B cell (primary cell): ENCODE results near the gene MPND. TPM values are rescaled to one million over a fixed set of nuclear protein-coding genes. Genes with fewer than 3 reads are reported as not detected.

ENCODE experiments used
- ATAC-seq: fragments of 200-7000 bp; cut with Tn5 transposase; one replicate; pipeline ENCODE4 v1.10.0; 2021; ENCODE audit warnings: low read depth, mild to moderate bottlenecking, moderate number of reproducible peaks, moderate library complexity
- CTCF ChIA-PET: fragments of 350-600 bp; sonication (Branson Sonifier 250); formaldehyde crosslinking; loops from one replicate; lab custom pipeline; 2021; ENCODE audit warnings: antibody characterized with exemption, inconsistent platforms; lab: Charles Lee
- POLR2A ChIA-PET: fragments of 350-600 bp; sonication (Branson Sonifier 250); formaldehyde crosslinking; loops from one replicate; lab custom pipeline; 2021; ENCODE audit warnings: antibody characterized with exemption; lab: Charles Lee
- DNase-seq: peaks from one replicate; pipeline ENCODE4 v3.0.0; 2013
- H2AFZ ChIP-seq: 2 replicates; pipeline ENCODE4 v1.6.1; 2012; ENCODE audit warnings: mild to moderate bottlenecking, low read depth, low read length; ENCODE audit not compliant: insufficient read depth, poor library complexity, severe bottlenecking
- H3K27ac ChIP-seq, 2 donors: 1 replicate in 1 of 2; 2 replicates in 1 of 2; pipeline ENCODE4 v1.5.1; 2012 to 2013; ENCODE audit warnings: low read length in 2 of 2, mild to moderate bottlenecking in 2 of 2, moderate library complexity in 1 of 2
- H3K27me3 ChIP-seq, 4 experiments: fragments of 200-600 bp in 1 of 4; sonication (generic) in 1 of 4; replicated peaks in 1 of 4; 1 replicate in 2 of 4; 2 replicates in 2 of 4; pipeline versions ENCODE4 v1.6.1 to v1.7.0; 2013 to 2016; ENCODE audit warnings: low read length in 3 of 4, mild to moderate bottlenecking in 2 of 4, mixed read lengths in 1 of 4, moderate library complexity in 1 of 4; ENCODE audit not compliant: insufficient read depth in 4 of 4, control insufficient read depth in 3 of 4; ENCODE audit errors: control extremely low read depth in 1 of 4
- H3K36me3 ChIP-seq, 2 experiments: replicated peaks in 1 of 2; 1 replicate in 1 of 2; 2 replicates in 1 of 2; pipeline versions ENCODE4 v1.6.1 to v1.7.1; 2013; ENCODE audit warnings: low read length in 1 of 2; ENCODE audit not compliant: insufficient read depth in 2 of 2, control insufficient read depth in 1 of 2; ENCODE audit errors: control extremely low read depth in 1 of 2, extremely low read depth in 1 of 2
- H3K4me1 ChIP-seq, 2 donors: fragments of 200-600 bp in 1 of 2; sonication (generic) in 1 of 2; 1 replicate in 1 of 2; 2 replicates in 1 of 2; pipeline versions ENCODE4 v1.5.1 to v1.6.1; 2013 to 2017; ENCODE audit warnings: low read length in 2 of 2; ENCODE audit not compliant: control insufficient read depth in 2 of 2, insufficient read depth in 2 of 2
- H3K4me2 ChIP-seq: replicated peaks from 2 replicates; pipeline ENCODE3; 2012; ENCODE audit warnings: mild to moderate bottlenecking, low read depth, low read length; ENCODE audit not compliant: poor library complexity, severe bottlenecking
- H3K4me3 ChIP-seq, 5 experiments: fragments of 200-600 bp in 1 of 5; sonication (generic) in 1 of 5; 1 replicate in 3 of 5; 2 replicates in 2 of 5; pipeline versions ENCODE4 v1.5.1 to v1.7.0; 2011 to 2016; ENCODE audit warnings: low read length in 4 of 5, mild to moderate bottlenecking in 4 of 5, low read depth in 2 of 5, control low read depth in 1 of 5, moderate library complexity in 1 of 5; ENCODE audit not compliant: insufficient read depth in 1 of 5; ENCODE audit errors: control extremely low read depth in 1 of 5, extremely low read depth in 1 of 5
- H3K79me2 ChIP-seq: fragments of 200-600 bp; sonication (generic); one replicate; pipeline ENCODE4 v1.6.0; 2016; ENCODE audit warnings: low read length; ENCODE audit not compliant: control insufficient read depth, insufficient read depth
- H3K9ac ChIP-seq: fragments of 200-600 bp; sonication (generic); 2 replicates; pipeline ENCODE4 v1.6.1; 2017; ENCODE audit warnings: mild to moderate bottlenecking, low read length, moderate library complexity
- H3K9me3 ChIP-seq, 3 donors: one replicate each; pipeline versions ENCODE4 v1.6.1 to v1.7.1; 2013; ENCODE audit warnings: low read length in 2 of 3; ENCODE audit not compliant: control insufficient read depth in 2 of 3, insufficient read depth in 1 of 3; ENCODE audit errors: control extremely low read depth in 1 of 3
- H4K20me1 ChIP-seq: 2 replicates; pipeline ENCODE4 v1.6.0; 2012; ENCODE audit warnings: mild to moderate bottlenecking, low read length; ENCODE audit not compliant: insufficient read depth, control insufficient read depth, poor library complexity, severe bottlenecking
- H3K27ac Mint-ChIP-seq: one replicate; pipeline ENCODE4 v1.8.0; 2021; ENCODE audit warnings: mixed read lengths
- H3K27me3 Mint-ChIP-seq: one replicate; pipeline ENCODE4 v1.8.0; 2021; ENCODE audit warnings: mixed read lengths
- H3K4me1 Mint-ChIP-seq: one replicate; pipeline ENCODE4 v1.8.0; 2021; ENCODE audit warnings: mixed read lengths
- H3K4me3 Mint-ChIP-seq: one replicate; pipeline ENCODE4 v1.8.0; 2021; ENCODE audit warnings: mixed read lengths
- H3K9me3 Mint-ChIP-seq: one replicate; pipeline ENCODE4 v1.8.0; 2022; ENCODE audit warnings: mixed read lengths; ENCODE audit not compliant: insufficient read depth
- EZH2 ChIP-seq: IDR thresholded peaks from 2 replicates; pipeline ENCODE4 v1.6.1; 2012; ENCODE audit warnings: borderline replicate concordance, low read depth, mild to moderate bottlenecking, moderate library complexity, low read length; ENCODE audit not compliant: insufficient read depth, poor library complexity, severe bottlenecking
- whole genome bisulfite sequencing: methylation state at CpG from one replicate; pipeline ENCODE4 v1.1.5; 2013; ENCODE audit warnings: missing lambda C conversion rate; ENCODE audit not compliant: insufficient coverage; 5-methylcytosine and 5-hydroxymethylcytosine counted together
- intact Hi-C: fragments of 100-400 bp; cut with micrococcal nuclease; formaldehyde crosslinking; loops from one replicate; pipeline ENCODE4 v1.10.0; 2022
- polyA plus RNA-seq: library from polyadenylated mRNA; depleted of rRNA; stranded (reverse); fragments of >200 nt; gene quantifications from 2 replicates; pipeline ENCODE4 v1.2.3, GENCODE V29; 2012
- total RNA-seq, 2 donors: library from RNA; stranded (reverse); fragments of 120-200 nt in 1 of 2; gene quantifications; 1 replicate in 1 of 2; 2 replicates in 1 of 2; pipeline versions ENCODE4 v1.2.3 to v1.2.4, GENCODE V29; 2013 to 2022
- TF ChIP-seq, protein P1 (sequence below): fragments of 200-600 bp; IDR thresholded peaks from one replicate; pipeline ENCODE4 v1.8.0; 2022; ENCODE audit warnings: antibody characterized with exemption, mild to moderate bottlenecking

MPND gene
- total and polyA plus RNA-seq, 2 donors (not counting 1 experiment from before 2014, with no cell fraction given) = 14.5 to 25.6 TPM

DNA sequence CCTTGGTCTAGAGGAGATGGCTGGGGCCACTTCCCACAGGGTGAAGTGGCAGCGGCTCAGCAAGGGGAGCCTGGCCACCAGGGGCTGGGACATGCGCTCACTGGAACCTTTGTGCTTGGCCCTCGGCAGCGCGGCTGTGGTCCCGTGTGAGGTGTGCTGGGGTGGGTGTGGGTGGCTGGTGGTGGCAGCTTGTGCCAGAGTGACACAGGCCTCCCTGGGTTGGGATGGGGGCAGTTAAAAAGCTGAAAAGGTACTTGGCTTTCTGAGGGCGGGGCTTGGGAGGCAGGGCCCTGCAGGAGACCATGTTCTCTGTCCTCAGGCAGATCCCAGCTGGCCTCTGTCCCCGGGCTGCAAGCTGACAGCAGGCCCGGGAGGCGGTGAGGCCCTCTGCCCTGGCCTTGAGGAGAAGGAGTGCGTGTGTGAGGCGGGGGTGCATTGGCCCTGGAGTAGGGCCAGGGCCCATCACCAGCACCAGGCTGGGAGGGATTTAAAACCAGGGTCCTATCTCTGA, 17.3 kb downstream of the MPND start:
- DNase-seq (no peak), ATAC-seq (no peak)
- H3K9ac ChIP-seq = no peak overlapping the region
- no peak overlapping the region for H3K4me3 ChIP-seq
- Mint-ChIP-seq H3K4me1 (no peaks in the 10 kb centered on the region), H3K27ac (peak overlapping the region; percentile 46), H3K4me3 (no peak overlapping the region), H3K9me3 (no peaks in the 10 kb centered on the region), H3K27me3 (no peaks in the 10 kb centered on the region)
- H3K27me3 ChIP-seq = no peaks in the 10 kb centered on the region
- intact Hi-C loops = no loop called here
- no peaks in the 10 kb centered on the region for H3K79me2 ChIP-seq
- H3K4me2 ChIP-seq = no peak overlapping the region
- TF ChIP-seq EZH2 = no peak
- TF ChIP-seq, protein P1, sequence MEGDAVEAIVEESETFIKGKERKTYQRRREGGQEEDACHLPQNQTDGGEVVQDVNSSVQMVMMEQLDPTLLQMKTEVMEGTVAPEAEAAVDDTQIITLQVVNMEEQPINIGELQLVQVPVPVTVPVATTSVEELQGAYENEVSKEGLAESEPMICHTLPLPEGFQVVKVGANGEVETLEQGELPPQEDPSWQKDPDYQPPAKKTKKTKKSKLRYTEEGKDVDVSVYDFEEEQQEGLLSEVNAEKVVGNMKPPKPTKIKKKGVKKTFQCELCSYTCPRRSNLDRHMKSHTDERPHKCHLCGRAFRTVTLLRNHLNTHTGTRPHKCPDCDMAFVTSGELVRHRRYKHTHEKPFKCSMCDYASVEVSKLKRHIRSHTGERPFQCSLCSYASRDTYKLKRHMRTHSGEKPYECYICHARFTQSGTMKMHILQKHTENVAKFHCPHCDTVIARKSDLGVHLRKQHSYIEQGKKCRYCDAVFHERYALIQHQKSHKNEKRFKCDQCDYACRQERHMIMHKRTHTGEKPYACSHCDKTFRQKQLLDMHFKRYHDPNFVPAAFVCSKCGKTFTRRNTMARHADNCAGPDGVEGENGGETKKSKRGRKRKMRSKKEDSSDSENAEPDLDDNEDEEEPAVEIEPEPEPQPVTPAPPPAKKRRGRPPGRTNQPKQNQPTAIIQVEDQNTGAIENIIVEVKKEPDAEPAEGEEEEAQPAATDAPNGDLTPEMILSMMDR = no peak
- CTCF ChIA-PET = no interaction called here
- no peaks in the 10 kb centered on the region for H3K4me1 ChIP-seq
- peaks cover 0 to 58% of the 10 kb centered on the region in 2 experiments for H3K36me3 ChIP-seq
- POLR2A ChIA-PET = no interaction called here
- no peak overlapping the region for H3K27ac ChIP-seq
- no peaks in the 10 kb centered on the region for H4K20me1 ChIP-seq
- H2AFZ ChIP-seq = no peak overlapping the region
- H3K9me3 ChIP-seq = no peaks in the 10 kb centered on the region
- WGBS = 91% methylated on average over 12 of the region's 12 CpGs

DNA sequence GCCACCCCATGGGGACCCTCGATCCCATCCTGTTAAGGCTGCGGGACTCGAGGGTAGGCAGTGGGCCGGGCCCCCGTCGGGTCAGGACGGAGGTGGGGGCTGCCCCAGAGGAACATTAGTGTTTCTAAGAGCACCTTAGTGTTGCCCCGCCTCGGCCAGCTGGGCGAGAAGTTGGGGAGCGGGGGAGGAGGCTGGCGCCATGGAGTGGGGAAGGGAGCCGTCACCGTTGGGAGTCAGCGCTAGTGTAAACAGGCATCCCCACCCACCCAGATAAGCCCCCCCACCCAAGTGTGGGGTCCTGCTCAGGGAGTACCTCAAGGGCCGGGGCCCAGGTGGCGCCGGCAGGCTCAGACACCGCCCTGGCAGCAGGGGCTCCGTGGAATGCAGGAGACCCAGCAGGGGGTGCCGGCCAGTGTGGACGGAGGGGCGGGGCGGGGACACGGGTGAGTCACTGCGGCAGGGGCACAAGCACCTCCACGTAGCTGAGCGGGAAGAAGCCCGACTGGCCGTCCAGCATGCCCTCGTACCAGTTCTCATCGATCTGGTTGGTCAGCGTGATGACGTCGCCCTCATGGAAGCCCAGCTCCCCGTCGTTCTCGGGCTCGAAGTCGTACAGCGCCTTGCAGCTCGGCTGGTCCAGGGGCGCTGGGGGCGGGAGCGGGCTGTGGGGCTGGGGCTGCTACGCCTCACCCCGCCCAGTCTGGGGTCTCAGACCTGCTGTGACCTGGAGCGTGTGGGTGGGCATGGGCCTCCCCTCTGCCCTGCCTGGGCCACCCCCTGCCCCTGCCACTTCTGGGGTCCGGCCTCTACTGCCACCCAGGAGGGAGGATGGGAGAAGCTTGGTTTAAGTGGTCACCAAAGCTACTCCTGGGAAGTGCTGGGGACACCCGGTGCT, 18.0 kb downstream of the MPND start:
- H3K4me3 Mint-ChIP-seq = no peak overlapping the region
- H2AFZ ChIP-seq = no peak overlapping the region
- ChIA-PET CTCF (interaction anchor here (1.0 kb wide), 1 partner anchor 9 kb away, joined by 3 read pairs; no protein-coding TSS in a partner anchor), POLR2A (no interaction called here)
- no peaks in the 10 kb centered on the region for H3K79me2 ChIP-seq
- no peaks in the 10 kb centered on the region for H3K27me3 Mint-ChIP-seq
- no peaks in the 10 kb centered on the region for H3K9me3 Mint-ChIP-seq
- no peak overlapping the region for H3K27ac ChIP-seq
- no peaks in the 10 kb centered on the region for H3K4me1 ChIP-seq
- peaks cover under 1% of the 10 kb centered on the region for H3K4me1 Mint-ChIP-seq
- no peaks in the 10 kb centered on the region for H3K27me3 ChIP-seq
- TF ChIP-seq, protein P1 = no peak
- TF ChIP-seq EZH2 = no peak
- no peak overlapping the region for H3K4me2 ChIP-seq
- H3K4me3 ChIP-seq = no peak overlapping the region
- intact Hi-C loops = loop anchor here (2.0 kb wide), 1 partner anchor 17 kb away; no protein-coding TSS in a partner anchor
- ATAC-seq (no peak), DNase-seq (no peak)
- peaks cover 0 to 64% of the 10 kb centered on the region in 2 experiments for H3K36me3 ChIP-seq
- H4K20me1 ChIP-seq = no peaks in the 10 kb centered on the region
- H3K9ac ChIP-seq = no peak overlapping the region
- no peaks in the 10 kb centered on the region for H3K9me3 ChIP-seq
- 97% methylated on average over 42 of the region's 50 CpGs for WGBS
- H3K27ac Mint-ChIP-seq = no peak overlapping the region
